Spinal cord (tissue), 10 donors: ENCODE data around the gene NDUFA11. TPM values are rescaled to one million over a fixed set of nuclear protein-coding genes. Genes with fewer than 3 reads are reported as not detected.
"Not testable (repeated sequence)": the region's sequence is repeated elsewhere in the genome, so short reads cannot be mapped to it uniquely, and the experiment has no call there.

Experiments used
- DNase-seq, 6 donors: peaks; one replicate each; pipeline versions ENCODE4 v3.0.0 to v3.0.0-alpha.2; 2013 to 2015; ENCODE audit warnings: low spot score in 6 of 6, low read depth in 4 of 6
- H3K27ac ChIP-seq: one replicate; pipeline ENCODE4 v1.5.1; 2013; ENCODE audit warnings: low read depth, low read length, control low read depth
- H3K27me3 ChIP-seq: one replicate; pipeline ENCODE4 v1.6.1; 2013; ENCODE audit warnings: low read length; ENCODE audit not compliant: control insufficient read depth, insufficient read depth
- H3K36me3 ChIP-seq: one replicate; pipeline ENCODE4 v1.6.1; 2013; ENCODE audit warnings: low read length; ENCODE audit not compliant: control insufficient read depth, insufficient read depth
- H3K4me1 ChIP-seq: one replicate; pipeline ENCODE4 v1.6.1; 2013; ENCODE audit warnings: low read length; ENCODE audit not compliant: control insufficient read depth, insufficient read depth
- H3K4me3 ChIP-seq: one replicate; pipeline ENCODE4 v1.5.1; 2013; ENCODE audit warnings: low read depth, low read length, control low read depth
- H3K9me3 ChIP-seq: one replicate; pipeline ENCODE4 v1.6.1; 2013; ENCODE audit warnings: low read length; ENCODE audit not compliant: control insufficient read depth, insufficient read depth
- WGBS: methylation state at CpG from one replicate; pipeline ENCODE4 v1.1.5; 2013; ENCODE audit warnings: missing lambda C conversion rate; ENCODE audit not compliant: insufficient coverage; 5-methylcytosine and 5-hydroxymethylcytosine counted together
- polyA plus RNA-seq, 2 donors: library from polyadenylated mRNA; unstranded; fragments of 120-200 nt; gene quantifications; one replicate each; pipeline ENCODE4 v1.2.1, GENCODE V29; 2013; ENCODE audit not compliant: insufficient read length in 2 of 2
- total RNA-seq, 2 donors: library from RNA; depleted of rRNA in 1 of 2; stranded (reverse); fragments of 120-200 nt in 1 of 2; fragments of >200 nt in 1 of 2; gene quantifications; one replicate each; pipeline versions ENCODE4 v1.2.3 to v1.2.4, GENCODE V29; 2013 to 2014
- donor health status: healthy.

The NDUFA11 gene
- total and polyA plus RNA-seq, 4 donors, result 63.6 to 304 (median 258) TPM

GRCh38 chr19:5867201-5868136 lies 36.1 kb downstream of the NDUFA11 start:
- no peaks in the 10 kb centered on the region for H3K36me3 ChIP-seq
- DNase-seq, result no peak
- H3K9me3 ChIP-seq, result no peaks in the 10 kb centered on the region
- no peak overlapping the region for H3K4me3 ChIP-seq
- H3K27me3 ChIP-seq, result no peaks in the 10 kb centered on the region
- H3K4me1 ChIP-seq, result no peaks in the 10 kb centered on the region
- 86% methylated on average over 30 of the region's 31 CpGs for WGBS
- no peak overlapping the region for H3K27ac ChIP-seq

- 75% methylated on average over 10 of the region's 11 CpGs for WGBS
- H3K36me3 ChIP-seq, result no peaks in the 10 kb centered on the region
- no peak overlapping the region for H3K4me3 ChIP-seq
- no peaks in the 10 kb centered on the region for H3K27me3 ChIP-seq
- no peaks in the 10 kb centered on the region for H3K9me3 ChIP-seq
- H3K4me1 ChIP-seq, result no peaks in the 10 kb centered on the region
- DNase-seq, result no peak
- no peak overlapping the region for H3K27ac ChIP-seq
Measured at GRCh38 chr19:5865772-5866171, 37.8 kb downstream of the NDUFA11 start.

- no peaks in the 10 kb centered on the region for H3K4me1 ChIP-seq
- H3K4me3 ChIP-seq, result no peak overlapping the region
- no peaks in the 10 kb centered on the region for H3K27me3 ChIP-seq
- WGBS, result 86% methylated on average over 14 of the region's 14 CpGs
- no peak overlapping the region for H3K27ac ChIP-seq
- H3K36me3 ChIP-seq, result no peaks in the 10 kb centered on the region
- no peak for DNase-seq
- no peaks in the 10 kb centered on the region for H3K9me3 ChIP-seq
Measured at GRCh38 chr19:5864725-5865486, 38.7 kb downstream of the NDUFA11 start.

GRCh38 chr19:5864013-5864720 lies 39.4 kb downstream of the NDUFA11 start:
- no peak overlapping the region for H3K4me3 ChIP-seq
- H3K36me3 ChIP-seq, result no peaks in the 10 kb centered on the region
- H3K27ac ChIP-seq, result no peak overlapping the region
- no peaks in the 10 kb centered on the region for H3K4me1 ChIP-seq
- H3K9me3 ChIP-seq, result no peaks in the 10 kb centered on the region
- no peak for DNase-seq
- no peaks in the 10 kb centered on the region for H3K27me3 ChIP-seq
- WGBS, result 82% methylated on average over 8 of the region's 9 CpGs

GRCh38 chr19:5863030-5863665 lies 40.4 kb downstream of the NDUFA11 start:
- Histone ChIP-seq H3K36me3 (no peaks in the 10 kb centered on the region), H3K4me1 (no peaks in the 10 kb centered on the region), H3K27ac (no peak overlapping the region), H3K9me3 (no peaks in the 10 kb centered on the region), H3K27me3 (no peaks in the 10 kb centered on the region), H3K4me3 (no peak overlapping the region)
- no peak for DNase-seq
- whole genome bisulfite sequencing, result 60% methylated on average over 7 of the region's 11 CpGs

- no peaks in the 10 kb centered on the region for H3K4me1 ChIP-seq
- no peak overlapping the region for H3K4me3 ChIP-seq
- H3K27me3 ChIP-seq, result no peaks in the 10 kb centered on the region
- no peaks in the 10 kb centered on the region for H3K9me3 ChIP-seq
- H3K36me3 ChIP-seq, result no peaks in the 10 kb centered on the region
- WGBS, result 89% methylated on average over 18 of the region's 18 CpGs
- no peak for DNase-seq
- H3K27ac ChIP-seq, result no peak overlapping the region
Measured at GRCh38 chr19:5857203-5858081, 46.1 kb downstream of the NDUFA11 start.

- DNase-seq, H3K36me3 ChIP-seq, H3K27ac ChIP-seq, H3K9me3 ChIP-seq, H3K27me3 ChIP-seq, H3K4me3 ChIP-seq, H3K4me1 ChIP-seq: not testable (repeated sequence)
- 45% methylated on average over 9 of the region's 9 CpGs for WGBS
Measured at GRCh38 chr19:5855151-5855550, 48.4 kb downstream of the NDUFA11 start.

- H3K36me3 ChIP-seq, DNase-seq, H3K4me1 ChIP-seq, H3K27ac ChIP-seq, H3K27me3 ChIP-seq, H3K4me3 ChIP-seq, H3K9me3 ChIP-seq: not testable (repeated sequence)
- WGBS, result 91% methylated on average over 10 of the region's 10 CpGs
Measured at GRCh38 chr19:5854121-5854520, 49.5 kb downstream of the NDUFA11 start.
